K562 (cell line): ENCODE data around the gene OSBPL1A. TPM values are rescaled to one million over a fixed set of nuclear protein-coding genes. Genes with fewer than 3 reads are reported as not detected.

Experiments
- ARID2 ChIP-seq: fragments of 450-650 bp; IDR thresholded peaks from 2 replicates; pipeline ENCODE4 v1.6.1; 2017; ENCODE audit warnings: antibody characterized with exemption, mild to moderate bottlenecking
- CBX1 ChIP-seq: sonication (generic); IDR thresholded peaks from 2 replicates; pipeline ENCODE4 v1.6.1; 2016; ENCODE audit warnings: antibody characterized with exemption, low read depth, mild to moderate bottlenecking
- CHD7 ChIP-seq: fragments of 200-600 bp; sonication (generic); IDR thresholded peaks from one replicate; pipeline ENCODE4 v1.6.1; 2012; ENCODE audit warnings: mild to moderate bottlenecking, low read depth, low read length, inconsistent platforms
- HMBOX1 ChIP-seq: sonication (generic); IDR thresholded peaks from 2 replicates; pipeline ENCODE4 v1.6.1; 2016
- KLF16 ChIP-seq: IDR thresholded peaks from 2 replicates; pipeline ENCODE4 v1.6.1; 2016; ENCODE audit warnings: antibody characterized with exemption
- NCOR1 ChIP-seq: fragments of 450-650 bp; IDR thresholded peaks from 2 replicates; pipeline ENCODE4 v1.6.1; 2016; ENCODE audit warnings: mild to moderate bottlenecking, moderate library complexity
- NR1H2 ChIP-seq: sonication (generic); formaldehyde crosslinking; IDR thresholded peaks from 2 replicates; pipeline ENCODE4 v1.4.0; 2020; ENCODE audit warnings: mild to moderate bottlenecking, missing genetic modification reagents
- SAFB2 ChIP-seq: fragments of 200-400 bp; formaldehyde crosslinking; IDR thresholded peaks from 2 replicates; pipeline ENCODE4 v1.6.1; 2018; ENCODE audit warnings: borderline replicate concordance, low read length, low read depth, moderate library complexity; ENCODE audit not compliant: severe bottlenecking
- THAP12 ChIP-seq: fragments of 250-450 bp; sonication (Bioruptor Pico); IDR thresholded peaks from 2 replicates; pipeline ENCODE4 v1.9.0; 2021; ENCODE audit warnings: mild to moderate bottlenecking, inconsistent platforms
- ZNF232 ChIP-seq: sonication (generic); formaldehyde crosslinking; IDR thresholded peaks from 2 replicates; pipeline ENCODE4 v1.8.0; 2022; ENCODE audit warnings: mild to moderate bottlenecking, missing genetic modification reagents
- ZNF354B ChIP-seq: fragments of 250-450 bp; sonication (Bioruptor Pico); IDR thresholded peaks from 2 replicates; pipeline ENCODE4 v1.4.0; 2020
- ZSCAN29 ChIP-seq: fragments of 450-650 bp; IDR thresholded peaks from 2 replicates; pipeline ENCODE4 v1.6.1; 2017
- polyA plus RNA-seq, 8 experiments: library from polyadenylated mRNA; depleted of rRNA in 4 of 8; stranded (reverse) in 5 of 8; unstranded in 3 of 8; fragments of >200 nt; fragmentation: Nextera tagmentation in 2 of 8; fragmentation: Illumina TruSeq in 1 of 8; extraction: Ambion mirVana in 2 of 8; extraction: Trizol in 1 of 8; gene quantifications; 2 replicates each; pipeline versions ENCODE4 v1.2.1 to v1.2.3, GENCODE V29; 2011 to 2014; ENCODE audit warnings: inconsistent platforms in 1 of 8, missing spikeins in 1 of 8
- total RNA-seq, 7 experiments: library from RNA; depleted of rRNA in 6 of 7; stranded (reverse); fragments of >200 nt in 6 of 7; fragmentation: Illumina TruSeq in 2 of 7; extraction: Trizol in 2 of 7; gene quantifications; 2 replicates each; pipeline versions ENCODE4 v1.2.1 to v1.2.3, GENCODE V29; 2011 to 2021; ENCODE audit warnings: low replicate concordance in 1 of 7

The OSBPL1A gene
- total and polyA plus RNA-seq, 9 of the 15 experiments (the other 6 are each of a cell fraction or from before 2014, with no cell fraction given), result 0.40 to 0.49 TPM; not detected in 7

GRCh38 chr18:24121625-24122024 lies 276.0 kb downstream of the OSBPL1A start (continued):
- no peak for TF ChIP-seq CHD7
- no peak for TF ChIP-seq SAFB2
- TF ChIP-seq THAP12 (CRISPR knock-in tag), result no peak
- TF ChIP-seq ZNF232 (CRISPR knock-in tag), result no peak
- TF ChIP-seq HMBOX1, result no peak
- TF ChIP-seq CBX1, result no peak
- no peak for TF ChIP-seq ARID2
- TF ChIP-seq NCOR1, result no peak
- TF ChIP-seq ZSCAN29, result no peak
- no peak for TF ChIP-seq ZNF354B (CRISPR knock-in tag)
- no peak for TF ChIP-seq NR1H2 (CRISPR knock-in tag)
- TF ChIP-seq KLF16, result no peak
